Activated T-helper 9 cell treated with anti-CD3 and anti-CD28 coated beads, Interleukin-2, amount 50 U/mL, for 16 hours (primary cell): Measurements from ENCODE around the gene MED15.
"Not testable (repeated sequence)": the region's sequence is repeated elsewhere in the genome, so short reads cannot be mapped to it uniquely, and the experiment has no call there.

ENCODE experiments used
- DNase-seq: peaks from one replicate; pipeline ENCODE4 v3.0.0-alpha.2; 2020; ENCODE audit warnings: low read depth

The MED15 gene

GRCh38 chr22:20507253-20508066, at the start of gene MED15:
Gene MED15, plus strand, starts transcription at chr22:20507610. Its CDS starts 69 bp downstream, at chr22:20507679.
- DNase-seq: peak; percentile 82

- no peak for DNase-seq
Measured at GRCh38 chr22:20458530-20459151, 48.8 kb upstream of the MED15 start.

- no peak for DNase-seq
Measured at GRCh38 chr22:20459152-20459542, 48.3 kb upstream of the MED15 start.

GRCh38 chr22:20459862-20460261, 47.5 kb upstream of the MED15 start:
- DNase-seq: no peak

- DNase-seq: no peak
Measured at GRCh38 chr22:20463324-20464095, 43.9 kb upstream of the MED15 start.

- peak; percentile 27 for DNase-seq
Measured at GRCh38 chr22:20464096-20464614, 43.3 kb upstream of the MED15 start.

GRCh38 chr22:20464912-20465758, 42.3 kb upstream of the MED15 start:
- DNase-seq: no peak

GRCh38 chr22:20465759-20466077, 41.7 kb upstream of the MED15 start:
- no peak for DNase-seq

- DNase-seq: no peak
Measured at GRCh38 chr22:20466659-20467379, 40.6 kb upstream of the MED15 start.

GRCh38 chr22:20469110-20469868, 38.1 kb upstream of the MED15 start:
- no peak for DNase-seq

- not testable (repeated sequence) for DNase-seq
Measured at GRCh38 chr22:20470525-20470924, 36.9 kb upstream of the MED15 start.

GRCh38 chr22:20471126-20471833, 36.1 kb upstream of the MED15 start:
- DNase-seq: no peak

GRCh38 chr22:20472629-20473442, 34.6 kb upstream of the MED15 start:
- DNase-seq: no peak

- no peak for DNase-seq
Measured at GRCh38 chr22:20475115-20475436, 32.3 kb upstream of the MED15 start.

- not testable (repeated sequence) for DNase-seq
Measured at GRCh38 chr22:20475569-20475968, 31.8 kb upstream of the MED15 start.

- DNase-seq: not testable (repeated sequence)
Measured at GRCh38 chr22:20478059-20478458, 29.4 kb upstream of the MED15 start.

- no peak for DNase-seq
Measured at GRCh38 chr22:20479612-20480196, 27.7 kb upstream of the MED15 start.

- not testable (repeated sequence) for DNase-seq
Measured at GRCh38 chr22:20483143-20483506, 24.3 kb upstream of the MED15 start.

GRCh38 chr22:20483771-20484170, 23.6 kb upstream of the MED15 start:
- no peak for DNase-seq
